Erythroblast (primary cell): ENCODE results near the gene GPR21.

Source experiments
- GATA1 ChIP-seq: IDR thresholded peaks from 2 replicates; pipeline ENCODE4 v1.6.1; 2011; ENCODE audit warnings: low read depth, mild to moderate bottlenecking, control low read depth, low read length, moderate library complexity
- POLR2A ChIP-seq: IDR thresholded peaks from 2 replicates; pipeline ENCODE4 v1.6.1; 2011; ENCODE audit warnings: mild to moderate bottlenecking, low read length

DNA sequence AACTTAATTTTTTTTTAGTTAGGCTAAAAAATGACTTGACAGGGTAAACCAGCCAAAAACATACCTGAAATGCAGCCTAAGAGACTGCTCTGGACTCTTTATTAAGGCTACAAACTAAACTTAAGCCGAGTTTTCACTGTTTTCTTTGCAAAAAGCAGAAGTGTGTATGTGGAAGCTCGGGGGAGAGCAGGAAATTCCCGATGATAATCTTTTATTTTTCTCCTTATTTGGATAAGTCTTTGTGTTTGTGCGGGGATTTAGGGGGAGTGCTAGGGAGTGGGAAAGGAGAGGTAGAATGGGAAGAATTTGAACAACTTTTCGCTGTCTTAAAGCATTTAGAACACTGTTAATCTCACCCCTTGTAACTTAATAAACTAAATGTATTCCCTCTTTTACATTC is 30.7 kb upstream of the GPR21 start:
- TF ChIP-seq POLR2A = no peak
- TF ChIP-seq GATA1 = no peak
